GM12878 (cell line): ENCODE data around the gene TJP1. TPM values are rescaled to one million over a fixed set of nuclear protein-coding genes. Genes with fewer than 3 reads are reported as not detected.

Experiments used
- ATAC-seq: fragments of 200-7000 bp; cut with Tn5 transposase; 3 replicates; pipeline ENCODE4 v1.9.1; 2020; ENCODE audit warnings: mild to moderate bottlenecking, moderate library complexity
- BruUV-seq: library from RNA; stranded (reverse); fragments of 400-500 nt; replicated peaks from 2 replicates; lab custom pipeline; 2021; lab: Mats Ljungman, UMichigan
- CTCF ChIA-PET: fragments of 300-600 bp; sonication (Branson Sonifier 250); formaldehyde crosslinking; extraction: SDS; loops from one replicate; lab custom pipeline; 2021; ENCODE audit warnings: inconsistent platforms; lab: Yijun Ruan, JAX
- POLR2A ChIA-PET: fragments of 350-600 bp; formaldehyde crosslinking; extraction: SDS; loops from one replicate; lab custom pipeline; 2021; ENCODE audit warnings: inconsistent platforms; lab: Charles Lee
- RAD21 ChIA-PET: fragments of 300-600 bp; sonication (Branson Sonifier 250); formaldehyde crosslinking; loops from one replicate; lab custom pipeline; 2023; ENCODE audit warnings: antibody characterized with exemption; ENCODE audit not compliant: unreplicated experiment; lab: Charles Lee
- SMC1A ChIA-PET: fragments of 300-600 bp; sonication (Branson Sonifier 250); formaldehyde crosslinking; loops from one replicate; lab custom pipeline; 2023; ENCODE audit not compliant: unreplicated experiment, uncharacterized antibody; lab: Charles Lee
- DNase-seq: peaks from one replicate; pipeline ENCODE4 v3.0.0-alpha.2; 2011; ENCODE audit warnings: low read depth, low spot score
- FAIRE-seq: peaks from 3 replicates; lab custom pipeline; 2011; peaks lifted over from hg19 to GRCh38; lab: Jason Lieb, UNC
- H2AFZ ChIP-seq: 2 replicates; pipeline ENCODE4 v1.6.0; 2011; ENCODE audit warnings: low read depth, low read length, control low read depth; ENCODE audit not compliant: control insufficient read depth
- H3K27ac ChIP-seq: 2 replicates; pipeline ENCODE4 v1.5.1; 2011; ENCODE audit warnings: control low read depth; ENCODE audit not compliant: control insufficient read depth, insufficient read depth
- H3K27me3 ChIP-seq, 2 experiments: replicated peaks in 1 of 2; 2 replicates each; pipeline versions ENCODE4 v1.6.0 to v1.6.1; 2011; ENCODE audit warnings: low read length in 1 of 2; ENCODE audit not compliant: control insufficient read depth in 2 of 2, insufficient read depth in 2 of 2
- H3K36me3 ChIP-seq, 2 experiments: 2 replicates each; pipeline ENCODE4 v1.5.1; 2011; ENCODE audit warnings: low read length in 1 of 2; ENCODE audit not compliant: control insufficient read depth in 2 of 2, insufficient read depth in 2 of 2
- H3K4me1 ChIP-seq: 2 replicates; pipeline ENCODE4 v1.6.1; 2011; ENCODE audit warnings: mild to moderate bottlenecking, low read length, moderate library complexity, mixed read lengths; ENCODE audit not compliant: control insufficient read depth, insufficient read depth
- H3K4me2 ChIP-seq: 2 replicates; pipeline ENCODE4 v1.6.0; 2011; ENCODE audit warnings: control low read depth; ENCODE audit not compliant: control insufficient read depth, insufficient read depth
- H3K4me3 ChIP-seq: fragments of 200-600 bp; sonication (generic); 2 replicates; pipeline ENCODE4 v1.5.1; 2016
- H3K79me2 ChIP-seq: 2 replicates; pipeline ENCODE4 v1.6.0; 2011; ENCODE audit warnings: low read length; ENCODE audit not compliant: control insufficient read depth, insufficient read depth
- H3K9ac ChIP-seq: 2 replicates; pipeline ENCODE4 v1.8.0; 2011; ENCODE audit warnings: low read length, control low read depth, mixed read lengths; ENCODE audit not compliant: control insufficient read depth, insufficient read depth
- H3K9me3 ChIP-seq: replicated peaks from 3 replicates; pipeline ENCODE4 v1.5.1; 2011; ENCODE audit warnings: mild to moderate bottlenecking, low read length; ENCODE audit not compliant: control insufficient read depth, insufficient read depth
- H4K20me1 ChIP-seq: 2 replicates; pipeline ENCODE4 v1.6.0; 2011; ENCODE audit not compliant: control insufficient read depth, insufficient read depth
- CEBPZ ChIP-seq: fragments of 150-350 bp; IDR thresholded peaks from 2 replicates; pipeline ENCODE4 v1.6.1; 2016; ENCODE audit warnings: low read depth, low read length
- HDAC2 ChIP-seq: fragments of 200-600 bp; sonication (generic); IDR thresholded peaks from 2 replicates; pipeline ENCODE4 v1.6.1; 2017
- NFXL1 ChIP-seq: fragments of 450-650 bp; IDR thresholded peaks from 2 replicates; pipeline ENCODE4 v1.6.1; 2017; ENCODE audit warnings: antibody characterized with exemption, mild to moderate bottlenecking, borderline replicate concordance
- PKNOX1 ChIP-seq: fragments of 450-650 bp; IDR thresholded peaks from 2 replicates; pipeline ENCODE4 v1.6.1; 2016; ENCODE audit warnings: mild to moderate bottlenecking
- PRDM15 ChIP-seq: fragments of 450-650 bp; formaldehyde crosslinking; IDR thresholded peaks from 2 replicates; pipeline ENCODE4 v1.4.0; 2020; ENCODE audit warnings: mild to moderate bottlenecking, moderate library complexity
- RCOR1 ChIP-seq: conservative IDR thresholded peaks from 2 replicates; pipeline ENCODE4 v1.6.1; 2012; ENCODE audit warnings: low read depth, low read length, improper control_type of control experiment
- SMAD1 ChIP-seq: fragments of 450-650 bp; IDR thresholded peaks from 2 replicates; pipeline ENCODE4 v1.6.1; 2018; ENCODE audit warnings: mild to moderate bottlenecking, low read depth; ENCODE audit not compliant: partially characterized antibody
- SREBF2 ChIP-seq: IDR thresholded peaks from 2 replicates; pipeline ENCODE4 v1.6.1; 2012; ENCODE audit warnings: mild to moderate bottlenecking, low read length
- TCF3 ChIP-seq: IDR thresholded peaks from 2 replicates; pipeline ENCODE4 v1.6.1; 2012; ENCODE audit warnings: low read depth, mild to moderate bottlenecking, low read length, borderline replicate concordance; ENCODE audit not compliant: insufficient read depth
- WGBS: methylation state at CpG from one replicate; pipeline ENCODE4 v1.1.6; 2016; ENCODE audit warnings: low lambda C conversion rate; ENCODE audit not compliant: insufficient replicate concordance, insufficient coverage; ENCODE audit errors: missing lambda C conversion rate; 5-methylcytosine and 5-hydroxymethylcytosine counted together
- in situ Hi-C: fragments of 300-500 bp; cut with MboI; formaldehyde crosslinking; loops from 9 replicates; pipeline ENCODE4 v1.14.3; 2018; ENCODE audit warnings: mixed read lengths
- intact Hi-C: fragments of 100-400 bp; cut with micrococcal nuclease; formaldehyde crosslinking; loops from one replicate; pipeline ENCODE4 v1.14.2; 2022; ENCODE audit not compliant: unreplicated experiment
- polyA plus RNA-seq, 11 experiments: library from polyadenylated mRNA; depleted of rRNA in 4 of 11; unstranded in 6 of 11; stranded (reverse) in 5 of 11; fragments of >200 nt; fragmentation: Nextera tagmentation in 4 of 11; fragmentation: Illumina TruSeq in 1 of 11; extraction: Ambion mirVana in 4 of 11; extraction: Trizol in 1 of 11; gene quantifications; 1 replicate in 1 of 11; 2 replicates in 10 of 11; pipeline versions ENCODE4 v1.2.1 to v1.2.3, GENCODE V29; 2011 to 2016; ENCODE audit warnings: inconsistent platforms in 2 of 11, missing spikeins in 2 of 11, low read depth in 1 of 11
- total RNA-seq, 4 experiments: library from RNA; depleted of rRNA in 3 of 4; stranded (reverse); fragments of >200 nt in 3 of 4; fragmentation: Illumina TruSeq in 1 of 4; extraction: Trizol in 1 of 4; gene quantifications; 2 replicates each; pipeline versions ENCODE4 v1.2.1 to v1.2.3, GENCODE V29; 2013 to 2021

TJP1 gene
- total and polyA plus RNA-seq, 10 of the 15 experiments (the other 5 are each of a cell fraction or from before 2014, with no cell fraction given): 0.01 to 0.49 (median 0.08) TPM; not detected in 7

GRCh38 chr15:29651476-29652233 lies 170.6 kb downstream of the TJP1 start:
- Histone ChIP-seq H3K4me1 (no peaks in the 10 kb centered on the region), H3K9me3 (no peaks in the 10 kb centered on the region; the same call in 2 of the 3 replicates), H3K4me2 (no peak overlapping the region), H3K79me2 (no peaks in the 10 kb centered on the region), H4K20me1 (no peaks in the 10 kb centered on the region), H3K36me3 (no peaks in the 10 kb centered on the region), H3K9ac (no peak overlapping the region), H3K27ac (no peak overlapping the region), H3K27me3 (no peaks in the 10 kb centered on the region)
- intact Hi-C loops: no loop called here
- in situ Hi-C loops: no loop called here
- BruUV-seq: no TSS peak
- POLR2A ChIA-PET: no interaction called here
- FAIRE-seq: no peak
- TF ChIP-seq SREBF2 (no peak), TCF3 (no peak), PRDM15 (CRISPR knock-in tag) (no peak), SMAD1 (no peak), RCOR1 (no peak), CEBPZ (no peak), PKNOX1 (no peak), HDAC2 (no peak), NFXL1 (no peak)
- TF ChIP-seq, all 136 proteins: peak for 0
- H3K4me3 ChIP-seq: no peak overlapping the region
- SMC1A ChIA-PET: no interaction called here
- H2AFZ ChIP-seq: no peak overlapping the region
- ATAC-seq: no peak
- WGBS: 24% methylated on average over 8 of the region's 11 CpGs
- RAD21 ChIA-PET: no interaction called here
- CTCF ChIA-PET: no interaction called here
- no peak for DNase-seq
